Kasumi-1 (cell line): ENCODE results near the gene CACNA1S.

ENCODE experiments used
- DNase-seq, 2 experiments: peaks; one replicate each; lab custom pipeline; 2025; lab: John Stamatoyannopoulos, UW

The CACNA1S gene

DNA sequence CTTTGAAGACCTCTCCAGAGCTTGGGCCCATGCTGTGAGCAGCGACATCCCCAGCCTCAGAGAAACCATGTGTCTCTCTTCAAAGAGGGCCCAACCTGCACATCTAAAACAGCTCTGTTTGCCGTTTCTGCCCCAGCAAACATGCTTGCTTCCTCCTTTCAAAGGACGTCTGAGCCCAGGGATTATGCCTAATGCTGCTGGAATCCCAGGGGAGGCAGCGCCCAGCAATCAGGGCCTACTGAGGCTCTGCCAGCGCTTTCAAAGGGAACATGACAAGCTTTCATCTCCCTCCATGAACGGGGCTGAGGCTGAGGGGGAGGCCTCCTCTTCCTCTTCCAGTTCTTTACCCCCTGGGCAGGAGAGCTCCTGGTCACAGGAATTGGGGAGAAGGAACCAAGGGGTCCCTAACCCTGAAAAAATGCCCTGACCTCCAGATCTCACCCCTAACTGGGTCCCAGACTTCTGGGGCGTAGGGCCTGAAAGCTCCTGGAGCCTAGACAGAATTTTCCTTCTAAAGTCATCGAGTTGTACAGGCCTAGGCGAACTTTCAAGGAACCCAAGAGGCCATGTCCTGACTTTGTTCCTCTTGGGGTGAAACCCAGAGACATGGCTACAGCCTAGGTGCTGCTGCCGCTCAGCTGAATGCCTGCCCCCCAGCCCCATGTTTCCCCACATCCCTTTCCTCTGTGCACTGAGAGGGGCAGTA is 28.2 kb upstream of the CACNA1S start:
- DNase-seq, result no peak

DNA sequence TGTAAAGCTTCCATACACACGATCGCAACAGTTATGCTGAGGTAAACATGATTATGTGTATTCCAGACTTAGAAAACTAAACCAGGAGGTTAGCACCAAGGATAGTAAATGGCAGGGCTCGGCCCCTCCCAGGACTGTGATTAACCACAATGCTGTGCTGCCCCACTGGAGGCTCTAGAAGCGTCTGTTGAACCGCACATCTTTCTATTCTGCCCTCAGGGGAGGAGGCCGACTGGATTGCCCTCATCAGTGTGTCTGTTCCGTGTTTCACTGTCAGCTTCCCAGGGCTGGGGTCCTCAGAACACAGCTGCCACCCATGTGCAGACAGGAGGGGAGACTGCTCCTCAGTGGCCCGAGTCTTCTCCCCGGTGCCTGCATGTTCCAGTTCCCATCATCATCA is 27.5 kb upstream of the CACNA1S start:
- DNase-seq, result no peak

- DNase-seq, result no peak
Measured at GRCh38 chr1:201139306-201139705, 27.1 kb upstream of the CACNA1S start.

- DNase-seq, result no peak
Measured at GRCh38 chr1:201138311-201138840, 26.1 kb upstream of the CACNA1S start.

DNA sequence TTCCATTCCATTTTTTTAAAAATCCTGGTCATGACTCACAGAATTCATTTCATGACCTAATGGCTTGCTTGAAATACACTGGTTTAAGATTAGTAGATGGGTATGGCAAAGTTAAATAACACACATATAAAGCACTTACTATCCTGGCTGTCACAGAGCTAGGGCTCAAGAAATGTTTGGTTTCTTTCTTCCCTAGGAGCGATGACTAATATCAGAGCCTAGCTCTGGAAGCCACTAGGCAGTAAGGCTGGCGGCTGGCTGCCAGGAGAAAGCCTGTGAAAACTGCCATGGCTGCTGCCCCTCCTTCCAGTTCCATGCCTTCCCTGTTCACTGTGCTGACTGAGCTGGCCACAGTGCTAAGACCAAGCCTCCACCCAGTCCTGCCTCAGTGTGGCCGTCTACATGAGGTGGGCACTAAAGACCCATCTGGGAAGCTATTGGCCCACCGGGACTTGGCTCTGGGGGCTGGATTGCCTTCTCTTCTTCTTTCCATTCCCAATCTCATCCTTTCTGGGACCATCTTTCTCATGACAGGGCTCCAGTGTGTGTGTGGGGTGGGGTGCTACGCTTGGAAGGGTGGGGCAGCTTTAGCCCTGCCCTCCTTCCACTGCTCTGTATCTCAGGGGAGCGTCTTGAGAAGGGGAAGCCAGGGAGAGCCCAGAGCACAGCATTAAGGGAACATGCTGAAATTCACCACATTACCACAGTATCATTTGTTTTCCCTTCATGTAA is 25.5 kb upstream of the CACNA1S start:
- no peak for DNase-seq

GRCh38 chr1:201137024-201137392 is 24.8 kb upstream of the CACNA1S start:
- no peak for DNase-seq

- DNase-seq, result no peak
Measured at GRCh38 chr1:201136355-201137023, 24.3 kb upstream of the CACNA1S start.

DNA sequence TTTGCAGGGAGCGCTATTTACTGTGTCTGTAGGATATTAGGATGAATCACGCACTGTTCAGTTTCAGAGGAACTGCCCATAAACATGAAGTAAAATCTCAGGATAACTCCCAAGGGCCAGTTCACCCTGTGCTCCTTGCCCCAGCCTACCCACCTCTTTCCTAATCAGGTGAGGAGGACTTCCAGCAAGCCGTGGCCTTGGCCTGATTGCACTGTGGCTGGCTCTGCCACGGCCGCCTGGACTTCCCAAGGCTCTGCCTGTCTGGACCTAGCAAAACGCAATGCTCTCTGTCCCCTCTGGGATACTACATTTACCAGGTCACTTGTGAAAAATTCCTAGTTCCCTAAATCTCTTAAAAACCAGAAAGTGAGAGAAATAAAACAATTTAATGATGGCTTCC is 22.2 kb upstream of the CACNA1S start:
- no peak for DNase-seq

GRCh38 chr1:201131398-201131797 is 19.2 kb upstream of the CACNA1S start:
- DNase-seq, result no peak

GRCh38 chr1:201128962-201129361 is 16.7 kb upstream of the CACNA1S start:
- no peak for DNase-seq

DNA sequence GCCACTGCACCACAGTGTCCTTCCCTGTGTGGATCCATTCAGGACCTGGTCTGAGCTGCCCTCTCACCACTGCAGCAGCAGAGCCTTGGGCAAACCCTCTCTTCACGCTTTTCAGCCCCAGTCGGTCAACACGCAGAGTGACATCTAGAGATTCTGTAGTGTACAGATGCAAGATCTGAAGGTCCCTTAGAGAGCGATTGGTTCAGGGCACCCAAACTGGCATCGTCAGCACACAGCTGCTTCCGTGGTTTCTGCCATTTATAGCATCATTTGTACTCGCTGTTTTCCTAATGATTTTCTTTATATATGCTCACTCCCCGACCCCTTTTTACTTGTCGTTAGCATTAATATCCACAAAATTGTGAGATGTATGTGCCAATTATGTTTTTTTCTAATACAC is 16.2 kb upstream of the CACNA1S start:
- no peak for DNase-seq

- no peak for DNase-seq
Measured at GRCh38 chr1:201127755-201128455, 15.7 kb upstream of the CACNA1S start.

DNA sequence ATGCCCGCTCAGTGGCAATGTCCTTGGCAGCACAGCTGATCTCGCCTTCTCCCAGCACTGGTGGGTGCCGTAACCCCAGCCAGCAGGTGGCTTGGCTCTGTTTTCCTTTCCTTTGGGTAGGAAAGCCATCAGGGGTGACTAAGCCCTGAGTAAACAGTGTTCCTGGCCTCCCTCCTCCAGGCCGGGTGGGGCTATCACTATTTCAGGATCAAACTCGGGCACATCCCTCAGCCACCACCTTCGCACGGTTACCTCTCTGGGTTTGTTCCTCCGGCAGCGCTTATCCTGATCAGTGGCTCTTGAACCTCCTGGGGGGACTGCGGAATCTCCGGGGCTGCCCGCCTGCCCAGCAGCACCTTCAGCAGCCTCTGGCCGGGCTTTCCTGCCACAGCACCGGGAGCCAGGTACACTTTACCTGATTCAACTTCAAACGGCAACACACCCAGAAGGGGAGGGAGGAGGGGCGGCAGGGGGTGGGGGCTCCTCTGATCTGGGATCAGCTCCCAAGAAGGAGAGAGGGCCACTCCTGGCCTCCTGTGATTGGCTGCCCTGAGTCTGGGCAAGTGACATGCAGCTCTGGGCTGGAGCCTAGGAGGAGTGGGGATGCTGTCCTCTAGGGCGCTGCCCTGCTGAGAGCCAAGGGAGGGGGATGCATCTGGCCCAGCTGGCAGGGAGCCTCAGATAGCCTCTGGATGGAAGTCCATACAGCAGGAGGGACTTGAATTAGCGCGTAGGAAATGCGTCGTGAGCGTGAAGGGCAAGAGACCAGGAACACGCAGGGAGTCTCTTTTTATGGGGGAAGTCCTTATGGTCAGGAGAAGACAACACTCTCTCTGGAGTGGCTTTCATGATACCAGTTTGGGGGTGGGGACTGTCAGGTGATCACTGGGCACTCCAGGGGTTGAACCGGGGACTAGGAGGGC is 14.9 kb upstream of the CACNA1S start, which contains the start of gene ASCL5:
Gene ASCL5 (minus strand): TSS at position 353 of the 923 bp plus-strand sequence. CDS start 11,812 bp downstream, outside the sequence.
- DNase-seq, result no peak

- no peak for DNase-seq
Measured at GRCh38 chr1:201126463-201126831, 14.2 kb upstream of the CACNA1S start.

DNA sequence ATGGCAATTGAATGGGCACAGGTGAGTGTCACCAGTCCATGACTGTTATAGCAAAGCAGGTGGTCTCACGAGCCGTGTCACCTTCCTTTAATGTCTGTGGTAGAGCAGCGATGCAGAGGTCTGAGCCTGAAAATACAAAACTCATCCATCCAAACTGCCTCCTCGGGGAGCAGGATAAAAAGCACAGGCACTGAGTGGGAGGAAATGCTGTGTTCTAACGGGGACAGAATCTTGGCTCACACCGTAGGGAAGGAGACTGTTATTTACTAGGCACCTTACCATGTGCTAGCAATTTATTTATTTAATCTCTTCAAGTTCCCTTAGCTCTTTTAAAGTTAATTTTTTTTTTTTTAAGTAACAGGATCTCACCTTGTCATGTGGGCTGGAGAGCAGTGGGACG is 13.6 kb upstream of the CACNA1S start:
- no peak for DNase-seq

DNA sequence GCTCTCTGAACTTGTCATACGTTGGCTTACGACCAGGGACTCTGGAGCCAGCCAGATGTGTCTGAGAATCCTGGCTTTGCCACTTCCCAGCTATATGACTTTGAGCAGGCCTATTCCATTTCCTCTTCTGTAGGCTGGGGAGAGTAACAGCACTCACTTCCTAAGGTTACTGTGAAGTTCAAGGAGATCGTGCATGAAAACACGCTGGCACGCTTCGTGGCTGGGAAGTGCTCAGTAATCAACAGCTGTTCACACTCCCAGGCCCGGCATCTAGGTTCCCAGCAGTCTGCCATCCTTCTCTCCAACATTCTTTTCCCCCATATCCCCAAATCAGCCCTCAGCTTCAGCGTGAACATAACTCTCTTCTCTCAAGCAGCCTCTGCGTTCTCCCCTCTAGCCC is 12.8 kb upstream of the CACNA1S start:
- DNase-seq, result no peak

DNA sequence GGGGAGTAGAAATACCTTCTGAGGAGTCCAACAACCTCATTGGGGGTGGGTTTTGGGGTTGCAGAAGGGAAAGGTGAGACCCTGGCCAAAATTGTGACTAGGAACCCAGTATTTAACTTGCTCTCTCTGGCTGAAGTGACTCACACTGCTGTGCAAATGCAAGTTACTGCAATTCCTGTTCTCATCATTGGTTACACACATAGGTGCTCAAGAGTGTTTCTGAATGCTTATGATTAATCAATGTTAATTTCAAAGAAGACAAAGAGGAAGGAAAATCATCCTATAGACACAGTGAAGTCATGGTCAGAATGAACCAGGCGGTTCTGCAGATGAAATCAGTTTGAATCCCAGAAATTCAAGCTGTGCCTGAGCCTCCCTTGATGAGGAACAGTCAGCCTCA is 11.6 kb upstream of the CACNA1S start:
- DNase-seq, result no peak

DNA sequence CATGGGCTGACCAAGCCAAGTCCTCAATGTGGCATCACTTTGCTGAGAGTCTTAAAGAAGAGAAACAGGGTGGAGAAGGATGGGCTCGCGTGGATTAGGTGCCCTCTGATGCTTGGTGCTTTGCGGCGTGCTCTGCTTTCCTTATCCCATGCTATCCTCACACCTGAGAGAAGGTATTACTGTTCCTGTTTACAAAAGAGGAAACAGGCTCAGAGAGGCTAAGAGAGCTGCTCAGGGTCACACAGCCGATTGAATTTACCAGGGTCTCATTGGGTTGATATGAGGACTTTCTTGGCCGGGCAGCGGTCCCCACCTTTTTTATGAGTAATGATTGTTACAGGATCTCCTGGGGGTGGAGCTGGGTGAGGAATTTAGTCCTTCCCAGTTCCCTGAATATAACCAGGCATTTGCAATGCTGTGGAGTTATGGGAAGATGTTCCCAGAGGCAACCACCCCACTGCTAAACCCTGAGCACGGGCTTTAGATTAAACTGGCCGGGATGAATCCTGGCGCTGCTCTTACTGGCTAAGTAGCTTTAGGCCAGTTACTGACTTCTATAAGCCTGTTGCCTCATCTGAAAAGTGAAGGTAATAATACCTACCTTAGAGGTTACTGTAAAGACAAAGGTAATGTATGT is 10.2 kb upstream of the CACNA1S start:
- no peak for DNase-seq

DNA sequence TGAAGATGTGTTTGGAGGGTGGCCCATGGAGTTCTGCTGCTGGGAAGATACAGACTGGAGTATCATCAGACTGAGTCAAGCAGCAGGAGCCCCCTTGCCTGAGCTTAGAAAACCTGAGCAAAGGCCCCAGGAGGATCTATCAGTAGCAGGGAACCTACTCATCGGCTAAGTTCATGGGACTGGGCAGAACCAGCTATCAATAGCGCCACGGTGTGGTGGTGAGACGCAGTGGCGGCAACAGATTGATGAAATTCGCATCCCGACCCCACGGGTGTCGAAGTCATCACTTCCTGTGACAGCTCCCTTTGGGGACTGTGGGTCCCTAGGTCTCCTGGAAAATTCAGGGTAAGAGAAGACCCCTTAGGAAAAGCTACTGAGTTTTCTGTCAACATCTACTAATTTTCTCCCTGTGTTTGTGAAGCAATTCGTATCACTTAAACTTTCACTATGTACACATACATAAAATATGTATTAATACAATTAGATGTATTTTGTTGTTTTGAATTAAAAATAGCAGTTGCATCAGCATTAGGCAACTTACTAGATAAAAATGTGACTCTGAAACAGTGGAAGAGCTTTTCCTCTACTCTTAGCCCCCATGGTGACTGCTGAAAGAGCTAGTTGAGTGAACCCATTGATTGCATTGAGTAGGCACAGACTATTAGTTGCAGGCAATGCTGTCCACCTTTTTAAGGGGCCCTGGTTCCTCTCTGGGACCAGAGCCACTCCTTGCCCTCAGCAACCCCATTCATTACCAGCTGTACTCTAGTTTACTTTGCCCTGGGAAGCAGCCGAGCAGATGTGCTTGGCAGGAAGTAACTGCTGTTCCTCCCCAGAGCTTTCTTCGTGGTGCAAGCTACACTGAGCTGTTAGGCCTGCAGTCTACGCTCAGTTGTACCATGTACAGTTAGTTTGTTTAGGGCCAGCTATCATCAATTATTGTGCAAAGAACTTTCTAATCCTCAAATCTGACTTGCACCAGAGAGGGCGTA is 7.3 kb upstream of the CACNA1S start:
- peak; percentile 81 to 83 for DNase-seq
